Sigmoid colon (tissue), 7 donors: ENCODE data around the gene ADARB2. TPM values are rescaled to one million over a fixed set of nuclear protein-coding genes. Genes with fewer than 3 reads are reported as not detected.

Experiments
- DNase-seq: peaks from one replicate; pipeline ENCODE4 v3.0.0-alpha.2; 2019
- H3K27ac ChIP-seq, 4 donors: fragments of 200-600 bp; sonication (generic); one replicate each; pipeline ENCODE4 v1.5.1; 2016 to 2019; ENCODE audit warnings: mild to moderate bottlenecking in 1 of 4
- H3K27me3 ChIP-seq, 3 donors: fragments of 200-600 bp; sonication (generic); one replicate each; pipeline ENCODE4 v1.5.1; 2019; ENCODE audit warnings: mild to moderate bottlenecking in 1 of 3
- H3K36me3 ChIP-seq, 4 donors: fragments of 200-600 bp; sonication (generic); one replicate each; pipeline ENCODE4 v1.5.1; 2016 to 2019
- H3K4me1 ChIP-seq, 4 donors: fragments of 200-600 bp; sonication (generic); one replicate each; pipeline ENCODE4 v1.5.1; 2017 to 2019
- H3K4me3 ChIP-seq, 4 donors: fragments of 200-600 bp; sonication (generic); one replicate each; pipeline ENCODE4 v1.5.1; 2017 to 2019; ENCODE audit warnings: mild to moderate bottlenecking in 2 of 4, moderate library complexity in 1 of 4
- H3K9me3 ChIP-seq, 4 donors: fragments of 200-600 bp in 3 of 4; sonication (generic) in 3 of 4; one replicate each; pipeline versions ENCODE4 v1.5.1 to v1.6.1; 2013 to 2019
- EP300 ChIP-seq, 4 donors: sonication (generic); formaldehyde crosslinking; IDR thresholded peaks; one replicate each; pipeline ENCODE4 v1.6.1; 2017; ENCODE audit warnings: antibody characterized with exemption in 4 of 4
- POLR2A ChIP-seq, 2 donors: fragments of 450-650 bp; IDR thresholded peaks; one replicate each; pipeline ENCODE4 v1.6.1; 2016; ENCODE audit warnings: antibody characterized with exemption in 2 of 2, mild to moderate bottlenecking in 2 of 2, moderate library complexity in 2 of 2
- POLR2AphosphoS5 ChIP-seq, 4 donors: sonication (generic); formaldehyde crosslinking; IDR thresholded peaks; one replicate each; pipeline ENCODE4 v1.6.1; 2017; ENCODE audit warnings: antibody characterized with exemption in 4 of 4
- WGBS, 2 donors: extraction: QIAGEN DNeasy Blood & Tissue Kit; methylation state at CpG; one replicate each; pipeline ENCODE4 v1.1.7; 2013; 5-methylcytosine and 5-hydroxymethylcytosine counted together
- intact Hi-C: fragments of 100-400 bp; cut with DNase I; formaldehyde crosslinking; loops from one replicate; pipeline ENCODE4 v1.15.1; 2023
- polyA plus RNA-seq, 3 donors: library from polyadenylated mRNA; stranded (reverse); fragments of 200-250 nt; gene quantifications; one replicate each; pipeline ENCODE4 v1.2.3, GENCODE V29; 2013
- total RNA-seq, 4 donors: library from RNA; depleted of rRNA; stranded (reverse); fragments of >200 nt; gene quantifications; one replicate each; pipeline ENCODE4 v1.1.0, GENCODE V29; 2016
- TF ChIP-seq, protein P1 (sequence below), 4 experiments: fragments of 450-650 bp in 3 of 4; fragments of 200-600 bp in 1 of 4; IDR thresholded peaks; one replicate each; pipeline ENCODE4 v1.5.1; 2016 to 2019; ENCODE audit warnings: antibody characterized with exemption in 4 of 4, mild to moderate bottlenecking in 3 of 4, moderate library complexity in 2 of 4
- donor health status: healthy with polysubstance abuse.
- donor health status: Bipolar disorder and iron deficiency.
- donor health status: healthy.

ADARB2 gene
- total and polyA plus RNA-seq, 7 donors, result 0.60 to 5.9 (median 3.5) TPM; not detected in 1

DNA sequence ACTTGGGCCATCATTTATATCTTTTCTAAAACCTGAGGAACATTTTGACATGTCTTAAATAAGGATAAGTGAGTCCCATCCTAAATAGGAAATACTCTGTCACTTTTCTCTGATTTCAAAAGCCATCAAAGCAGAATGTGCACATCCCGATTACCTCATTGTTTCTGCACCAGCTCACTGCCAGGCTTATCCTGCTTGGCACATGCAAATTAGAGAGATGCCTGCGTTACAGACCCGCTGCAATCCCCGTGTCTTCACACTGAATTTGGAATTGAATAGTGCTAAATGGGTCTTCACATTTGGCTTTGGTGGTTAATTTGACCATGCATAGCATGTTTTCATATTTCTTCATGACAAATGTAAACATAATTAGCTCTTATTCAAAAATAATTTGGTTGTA, 401.7 kb downstream of the ADARB2 start:
- 54 to 85% methylated on average over 4 of the region's 4 CpGs for WGBS, 2 donors
- intact Hi-C loops, result no loop called here

GRCh38 chr10:1333981-1334380, 403.3 kb downstream of the ADARB2 start:
- H3K9me3 ChIP-seq, result peaks cover 0 to 2% (median 0%) of the 10 kb centered on the region in 4 donors
- TF ChIP-seq POLR2A (IDR thresholded peaks at IDR 0.05) (no peak), EP300 (IDR thresholded peaks at IDR 0.05) (no peak), POLR2AphosphoS5 (IDR thresholded peaks at IDR 0.05) (no peak)
- TF ChIP-seq, protein P1, sequence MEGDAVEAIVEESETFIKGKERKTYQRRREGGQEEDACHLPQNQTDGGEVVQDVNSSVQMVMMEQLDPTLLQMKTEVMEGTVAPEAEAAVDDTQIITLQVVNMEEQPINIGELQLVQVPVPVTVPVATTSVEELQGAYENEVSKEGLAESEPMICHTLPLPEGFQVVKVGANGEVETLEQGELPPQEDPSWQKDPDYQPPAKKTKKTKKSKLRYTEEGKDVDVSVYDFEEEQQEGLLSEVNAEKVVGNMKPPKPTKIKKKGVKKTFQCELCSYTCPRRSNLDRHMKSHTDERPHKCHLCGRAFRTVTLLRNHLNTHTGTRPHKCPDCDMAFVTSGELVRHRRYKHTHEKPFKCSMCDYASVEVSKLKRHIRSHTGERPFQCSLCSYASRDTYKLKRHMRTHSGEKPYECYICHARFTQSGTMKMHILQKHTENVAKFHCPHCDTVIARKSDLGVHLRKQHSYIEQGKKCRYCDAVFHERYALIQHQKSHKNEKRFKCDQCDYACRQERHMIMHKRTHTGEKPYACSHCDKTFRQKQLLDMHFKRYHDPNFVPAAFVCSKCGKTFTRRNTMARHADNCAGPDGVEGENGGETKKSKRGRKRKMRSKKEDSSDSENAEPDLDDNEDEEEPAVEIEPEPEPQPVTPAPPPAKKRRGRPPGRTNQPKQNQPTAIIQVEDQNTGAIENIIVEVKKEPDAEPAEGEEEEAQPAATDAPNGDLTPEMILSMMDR (IDR thresholded peaks at IDR 0.05), result no peak
- peaks cover 0 to 7% (median 0%) of the 10 kb centered on the region in 3 donors for H3K27me3 ChIP-seq
- no peaks in the 10 kb centered on the region for H3K36me3 ChIP-seq
- no peak overlapping the region for H3K4me3 ChIP-seq
- DNase-seq, result no peak
- H3K4me1 ChIP-seq, result no peaks in the 10 kb centered on the region
- no peak overlapping the region for H3K27ac ChIP-seq
- intact Hi-C loops, result no loop called here
- WGBS, 2 donors, result 94 to 95% methylated on average over 15 of the region's 15 CpGs

More for the DNA sequence above, 401.7 kb downstream of the ADARB2 start:
- Histone ChIP-seq H3K9me3 (peaks cover 0 to 2% (median 0%) of the 10 kb centered on the region in 4 donors), H3K4me3 (no peak overlapping the region), H3K36me3 (no peaks in the 10 kb centered on the region), H3K27ac (no peak overlapping the region), H3K4me1 (no peaks in the 10 kb centered on the region), H3K27me3 (no peaks in the 10 kb centered on the region)
- no peak for DNase-seq
- TF ChIP-seq, protein P1 (IDR thresholded peaks at IDR 0.05), result no peak
- TF ChIP-seq POLR2A (IDR thresholded peaks at IDR 0.05) (no peak), POLR2AphosphoS5 (IDR thresholded peaks at IDR 0.05) (no peak), EP300 (IDR thresholded peaks at IDR 0.05) (no peak)

DNA sequence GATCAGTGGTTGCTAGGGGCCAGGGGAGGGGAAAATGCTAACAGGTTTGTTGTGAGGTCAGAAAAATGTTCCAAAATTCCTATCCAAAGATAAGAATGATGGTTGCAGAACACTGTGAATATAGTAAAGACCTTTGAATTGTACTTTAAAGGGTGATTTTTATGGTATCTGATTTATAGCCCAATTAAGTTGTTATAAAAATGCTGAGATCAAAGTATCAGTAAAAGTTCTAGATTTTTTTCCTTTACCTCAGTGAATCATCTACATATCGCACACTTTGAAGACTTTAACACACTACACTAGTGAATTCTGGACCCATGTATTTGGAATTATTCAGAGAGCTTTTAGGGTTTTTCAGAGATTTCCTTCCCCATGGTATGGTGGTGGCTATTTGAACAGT, 405.8 kb downstream of the ADARB2 start:
- Histone ChIP-seq H3K9me3 (peaks cover 0 to 2% (median 0%) of the 10 kb centered on the region in 4 donors), H3K36me3 (no peaks in the 10 kb centered on the region), H3K27ac (no peak overlapping the region), H3K27me3 (peaks cover 0 to 7% (median 0%) of the 10 kb centered on the region in 3 donors), H3K4me1 (no peaks in the 10 kb centered on the region), H3K4me3 (no peak overlapping the region)
- DNase-seq, result no peak
- WGBS, 2 donors, result 23 to 70% methylated on average over 1 of the region's 1 CpG
- intact Hi-C loops, result no loop called here
- TF ChIP-seq POLR2A (IDR thresholded peaks at IDR 0.05), result no peak
- no peak for TF ChIP-seq EP300 (IDR thresholded peaks at IDR 0.05)
- TF ChIP-seq, protein P1 (IDR thresholded peaks at IDR 0.05), result no peak
- TF ChIP-seq POLR2AphosphoS5 (IDR thresholded peaks at IDR 0.05), result no peak

DNA sequence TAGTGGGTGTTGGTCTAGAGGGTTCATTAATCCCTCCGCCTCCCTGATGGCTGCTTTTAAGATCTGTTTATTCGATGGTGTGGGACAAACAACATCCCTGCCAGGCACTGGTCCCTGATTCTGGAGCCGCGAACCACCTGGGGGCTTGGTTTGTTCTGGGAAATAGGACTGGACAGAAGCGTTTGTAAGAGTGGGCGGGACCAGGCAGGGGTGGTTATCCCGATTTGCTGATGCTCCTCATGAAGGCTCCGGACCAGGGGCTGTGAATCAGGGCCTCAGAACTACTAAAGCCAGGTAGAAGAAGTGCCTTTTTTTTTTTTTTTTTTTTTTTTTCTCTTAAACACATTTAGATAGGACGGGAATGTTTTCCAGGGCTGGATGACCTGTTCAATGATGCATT, 407.7 kb downstream of the ADARB2 start:
- H3K4me3 ChIP-seq, result no peak overlapping the region
- intact Hi-C loops, result no loop called here
- H3K9me3 ChIP-seq, result peaks cover 0 to 2% (median 0%) of the 10 kb centered on the region in 4 donors
- DNase-seq, result no peak
- WGBS, 2 donors, result 88 to 91% methylated on average over 9 of the region's 9 CpGs
- H3K27ac ChIP-seq, result no peak overlapping the region
- H3K4me1 ChIP-seq, result no peaks in the 10 kb centered on the region
- peaks cover 0 to 7% (median 0%) of the 10 kb centered on the region in 3 donors for H3K27me3 ChIP-seq
- no peaks in the 10 kb centered on the region for H3K36me3 ChIP-seq
- TF ChIP-seq, protein P1 (IDR thresholded peaks at IDR 0.05), result no peak
- TF ChIP-seq POLR2AphosphoS5 (IDR thresholded peaks at IDR 0.05) (no peak), POLR2A (IDR thresholded peaks at IDR 0.05) (no peak), EP300 (IDR thresholded peaks at IDR 0.05) (no peak)
